H9 (cell line): ENCODE data around the gene ITPRIPL1. TPM values are rescaled to one million over a fixed set of nuclear protein-coding genes. Genes with fewer than 3 reads are reported as not detected.

Source experiments
- DNase-seq: peaks from one replicate; pipeline ENCODE4 v3.0.0-alpha.2; 2017
- H2AFZ ChIP-seq: one replicate; pipeline ENCODE4 v1.6.1; 2013; ENCODE audit warnings: mild to moderate bottlenecking, low read length, control low read depth, moderate library complexity
- H2AK5ac ChIP-seq: 2 replicates; pipeline ENCODE4 v1.6.1; 2013; ENCODE audit warnings: low read length, control low read depth, mixed read lengths; ENCODE audit not compliant: insufficient read length
- H2BK120ac ChIP-seq: one replicate; pipeline ENCODE4 v1.6.1; 2013; ENCODE audit warnings: low read depth, mild to moderate bottlenecking, low read length, control low read depth, inconsistent platforms; ENCODE audit not compliant: poor library complexity, severe bottlenecking
- H2BK12ac ChIP-seq: 2 replicates; pipeline ENCODE4 v1.6.1; 2013; ENCODE audit warnings: low read length, control low read depth, mixed read lengths, low read depth; ENCODE audit not compliant: insufficient read length
- H2BK15ac ChIP-seq: 2 replicates; pipeline ENCODE4 v1.6.1; 2013; ENCODE audit warnings: low read depth, low read length, control low read depth
- H2BK20ac ChIP-seq: one replicate; pipeline ENCODE4 v1.6.1; 2013; ENCODE audit warnings: low read depth, mild to moderate bottlenecking, low read length, control low read depth, inconsistent platforms; ENCODE audit not compliant: poor library complexity, severe bottlenecking
- H2BK5ac ChIP-seq: 2 replicates; pipeline ENCODE4 v1.6.1; 2013; ENCODE audit warnings: low read length, control low read depth, mixed read lengths; ENCODE audit not compliant: insufficient read length
- H3K14ac ChIP-seq: 2 replicates; pipeline ENCODE4 v1.6.1; 2013; ENCODE audit warnings: low read length, control low read depth; ENCODE audit not compliant: insufficient read depth
- H3K18ac ChIP-seq: 2 replicates; pipeline ENCODE4 v1.6.1; 2013; ENCODE audit warnings: low read depth, mild to moderate bottlenecking, mixed read lengths, low read length, control low read depth; ENCODE audit not compliant: insufficient read length
- H3K23ac ChIP-seq: 2 replicates; pipeline ENCODE4 v1.6.1; 2013; ENCODE audit warnings: low read length, control low read depth, mixed read lengths, low read depth; ENCODE audit not compliant: insufficient read length
- H3K23me2 ChIP-seq: 2 replicates; pipeline ENCODE4 v1.6.1; 2013; ENCODE audit warnings: low read depth, mild to moderate bottlenecking, mixed read lengths, low read length, control low read depth; ENCODE audit not compliant: insufficient read length, poor library complexity, severe bottlenecking
- H3K27ac ChIP-seq: 2 replicates; pipeline ENCODE4 v1.5.1; 2013; ENCODE audit warnings: low read length, control low read depth, mixed read lengths, low read depth; ENCODE audit not compliant: insufficient read length
- H3K27me3 ChIP-seq: 2 replicates; pipeline ENCODE4 v1.6.1; 2013; ENCODE audit warnings: low read length, control low read depth, inconsistent platforms; ENCODE audit not compliant: insufficient read depth
- H3K4ac ChIP-seq: 2 replicates; pipeline ENCODE4 v1.6.1; 2013; ENCODE audit warnings: low read depth, mild to moderate bottlenecking, control low read depth, inconsistent platforms, low read length, moderate library complexity
- H3K4me1 ChIP-seq: 2 replicates; pipeline ENCODE4 v1.6.1; 2013; ENCODE audit warnings: low read length, control low read depth, inconsistent platforms; ENCODE audit not compliant: insufficient read depth
- H3K4me2 ChIP-seq: 2 replicates; pipeline ENCODE4 v1.6.1; 2013; ENCODE audit warnings: low read length, control low read depth, mixed read lengths; ENCODE audit not compliant: insufficient read length, insufficient read depth
- H3K56ac ChIP-seq: 2 replicates; pipeline ENCODE4 v1.6.1; 2013; ENCODE audit warnings: low read depth, mild to moderate bottlenecking, mixed read lengths, low read length, control low read depth; ENCODE audit not compliant: insufficient read length
- H3K79me1 ChIP-seq: 2 replicates; pipeline ENCODE4 v1.6.1; 2013; ENCODE audit warnings: low read depth, mild to moderate bottlenecking, moderate library complexity, low read length, control low read depth, inconsistent platforms; ENCODE audit not compliant: insufficient read depth, poor library complexity, severe bottlenecking
- H3K79me2 ChIP-seq: 2 replicates; pipeline ENCODE4 v1.6.1; 2013; ENCODE audit warnings: low read length, control low read depth, inconsistent platforms; ENCODE audit not compliant: insufficient read depth
- H3K9ac ChIP-seq: 2 replicates; pipeline ENCODE4 v1.6.1; 2013; ENCODE audit warnings: low read length, control low read depth, mixed read lengths; ENCODE audit not compliant: insufficient read length; ENCODE audit errors: extremely low read depth
- H3K9me3 ChIP-seq: one replicate; pipeline ENCODE4 v1.6.1; 2013; ENCODE audit warnings: low read depth, low read length, inconsistent platforms; ENCODE audit not compliant: control insufficient read depth
- H3T11ph ChIP-seq: one replicate; pipeline ENCODE4 v1.6.1; 2013; ENCODE audit warnings: mild to moderate bottlenecking, low read length, control low read depth, inconsistent platforms
- H4K20me1 ChIP-seq: one replicate; pipeline ENCODE4 v1.6.1; 2013; ENCODE audit not compliant: control insufficient read depth, insufficient read length, insufficient read depth
- H4K5ac ChIP-seq: 2 replicates; pipeline ENCODE4 v1.6.1; 2013; ENCODE audit warnings: low read depth, mild to moderate bottlenecking, mixed read lengths, low read length, control low read depth; ENCODE audit not compliant: insufficient read length
- H4K8ac ChIP-seq: replicated peaks from 2 replicates; pipeline ENCODE4 v1.6.1; 2013; ENCODE audit warnings: low read length, control low read depth, mixed read lengths, low read depth; ENCODE audit not compliant: insufficient read length
- H4K91ac ChIP-seq: 2 replicates; pipeline ENCODE4 v1.6.1; 2013; ENCODE audit warnings: low read depth, mild to moderate bottlenecking, moderate library complexity, mixed read lengths, low read length, control low read depth; ENCODE audit not compliant: insufficient read length
- H3K27ac Mint-ChIP-seq, 3 experiments: 2 replicates in 2 of 3; 3 replicates in 1 of 3; pipeline ENCODE4 v1.8.0; 2020 to 2021; ENCODE audit warnings: mixed read lengths in 3 of 3, mild to moderate bottlenecking in 1 of 3, moderate library complexity in 1 of 3
- H3K27me3 Mint-ChIP-seq: 2 replicates; pipeline ENCODE4 v1.8.0; 2021; ENCODE audit warnings: low read depth, mild to moderate bottlenecking, moderate library complexity, mixed read lengths
- H3K36me3 Mint-ChIP-seq, 3 experiments: 2 replicates in 2 of 3; 3 replicates in 1 of 3; pipeline ENCODE4 v1.8.0; 2020 to 2021; ENCODE audit warnings: low read depth in 3 of 3, mixed read lengths in 3 of 3; ENCODE audit not compliant: insufficient read depth in 1 of 3
- H3K4me1 Mint-ChIP-seq, 2 experiments: 2 replicates each; pipeline ENCODE4 v1.8.0; 2020; ENCODE audit warnings: mixed read lengths in 2 of 2
- H3K4me3 Mint-ChIP-seq, 2 experiments: 2 replicates in 1 of 2; 3 replicates in 1 of 2; pipeline ENCODE4 v1.8.0; 2020 to 2021; ENCODE audit warnings: mild to moderate bottlenecking in 2 of 2, mixed read lengths in 2 of 2, moderate library complexity in 1 of 2
- H3K9me3 Mint-ChIP-seq, 2 experiments: 2 replicates in 1 of 2; 3 replicates in 1 of 2; pipeline ENCODE4 v1.8.0; 2020; ENCODE audit warnings: mild to moderate bottlenecking in 2 of 2, mixed read lengths in 2 of 2, moderate library complexity in 1 of 2
- CTCF ChIP-seq: fragments of 200-600 bp; sonication (generic); conservative IDR thresholded peaks from 3 replicates; pipeline ENCODE4 v1.8.0; 2021; ENCODE audit warnings: antibody characterized with exemption, mild to moderate bottlenecking
- WGBS: extraction: QIAGEN DNeasy Blood & Tissue Kit; methylation state at CpG from one replicate; pipeline ENCODE4 v1.1.7; 2013; ENCODE audit warnings: missing lambda C conversion rate, low lambda C conversion rate, mixed read lengths; ENCODE audit not compliant: insufficient read length; ENCODE audit errors: extremely low coverage; 5-methylcytosine and 5-hydroxymethylcytosine counted together
- total RNA-seq: library from RNA; stranded (reverse); gene quantifications from 2 replicates; pipeline ENCODE4 v1.2.1, GENCODE V29; 2021

Gene ITPRIPL1
- total RNA-seq, 1 experiment from 2014 or later = 16.3 TPM

- Histone ChIP-seq H2AFZ (no peak overlapping the region), H3K4me1 (no peaks in the 10 kb centered on the region), H2BK15ac (no peak overlapping the region), H3K14ac (no peak overlapping the region), H4K20me1 (no peaks in the 10 kb centered on the region), H3K79me2 (peaks cover 11% of the 10 kb centered on the region; the same call in 1 of the 2 replicates), H3K9me3 (no peaks in the 10 kb centered on the region), H3T11ph (no peak overlapping the region), H4K8ac (no peak overlapping the region), H3K27me3 (no peaks in the 10 kb centered on the region), H2BK5ac (no peak overlapping the region), H3K27ac (no peak overlapping the region), H3K56ac (no peak overlapping the region), H3K18ac (no peak overlapping the region), H2BK12ac (no peak overlapping the region), H4K91ac (no peak overlapping the region), H3K79me1 (no peaks in the 10 kb centered on the region), H3K23ac (no peak overlapping the region), H3K4ac (no peak overlapping the region), H2AK5ac (no peak overlapping the region), H2BK120ac (no peak overlapping the region), H2BK20ac (no peak overlapping the region), H3K9ac (no peak overlapping the region), H3K4me2 (no peak overlapping the region), H3K23me2 (no peaks in the 10 kb centered on the region), H4K5ac (no peak overlapping the region)
- Mint-ChIP-seq H3K36me3 (peaks cover 43 to 70% (median 67%) of the 10 kb centered on the region in 3 experiments), H3K9me3 (no peaks in the 10 kb centered on the region), H3K4me1 (peaks cover 3 to 6% of the 10 kb centered on the region in 2 experiments), H3K27ac (no peak overlapping the region), H3K4me3 (no peak overlapping the region), H3K27me3 (no peaks in the 10 kb centered on the region)
- no peak for TF ChIP-seq CTCF
- WGBS = no CpG with 5 or more reads among the region's 14 CpGs
- no peak for DNase-seq
Observed at GRCh38 chr2:96341641-96342040, 16.5 kb downstream of the ITPRIPL1 start.
